Caki2 (cell line): Measurements from ENCODE around the gene LRRC55. TPM values are rescaled to one million over a fixed set of nuclear protein-coding genes. Genes with fewer than 3 reads are reported as not detected.

Experiments
- DNase-seq: peaks from one replicate; pipeline ENCODE4 v3.0.0-alpha.2; 2015; ENCODE audit warnings: low read depth
- in situ Hi-C: cut with HindIII; loops from 2 replicates; pipeline ENCODE4 v1.10.0; 2016; ENCODE audit warnings: low sequenced_read_pairs, low pct_unique_long_range_greater_than_20kb, mixed read lengths
- total RNA-seq: library from RNA; depleted of rRNA; stranded (reverse); fragments of >200 nt; shearing (Covaris generic); gene quantifications from 2 replicates; pipeline ENCODE4 v1.2.3, GENCODE V29; 2014; ENCODE audit warnings: low replicate concordance; rRNA removed

LRRC55 gene, protein sequence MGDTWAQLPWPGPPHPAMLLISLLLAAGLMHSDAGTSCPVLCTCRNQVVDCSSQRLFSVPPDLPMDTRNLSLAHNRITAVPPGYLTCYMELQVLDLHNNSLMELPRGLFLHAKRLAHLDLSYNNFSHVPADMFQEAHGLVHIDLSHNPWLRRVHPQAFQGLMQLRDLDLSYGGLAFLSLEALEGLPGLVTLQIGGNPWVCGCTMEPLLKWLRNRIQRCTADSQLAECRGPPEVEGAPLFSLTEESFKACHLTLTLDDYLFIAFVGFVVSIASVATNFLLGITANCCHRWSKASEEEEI
- total RNA-seq = not detected in 2 replicates

DNA sequence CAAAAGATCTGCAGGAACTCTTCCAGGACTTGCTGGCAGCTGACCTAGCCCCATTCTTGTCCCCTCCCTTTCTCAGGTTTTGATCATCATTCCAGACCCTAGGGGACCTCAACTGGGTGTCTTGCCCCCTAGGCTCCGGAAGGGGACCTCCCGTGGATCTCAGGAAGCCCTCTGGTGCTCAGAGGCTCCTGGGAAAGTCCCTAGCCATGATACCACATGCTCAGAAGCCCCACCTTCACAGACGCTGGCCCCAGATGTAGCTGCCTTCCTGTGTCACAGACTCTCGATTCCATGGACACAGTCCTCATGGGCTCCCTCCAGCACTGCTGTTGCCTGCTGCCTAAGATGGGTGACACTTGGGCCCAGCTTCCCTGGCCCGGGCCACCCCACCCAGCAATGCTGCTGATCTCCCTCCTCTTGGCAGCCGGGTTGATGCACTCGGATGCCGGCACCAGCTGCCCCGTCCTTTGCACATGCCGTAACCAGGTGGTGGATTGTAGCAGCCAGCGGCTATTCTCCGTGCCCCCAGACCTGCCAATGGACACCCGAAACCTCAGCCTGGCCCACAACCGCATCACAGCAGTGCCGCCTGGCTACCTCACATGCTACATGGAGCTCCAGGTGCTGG, at the start of gene LRRC55:
LRRC55 (plus strand) TSS at position 276 of the 628 bp plus-strand sequence; CDS start at position 346, 70 bp downstream.
- in situ Hi-C loops = no loop called here
- no peak for DNase-seq

DNA sequence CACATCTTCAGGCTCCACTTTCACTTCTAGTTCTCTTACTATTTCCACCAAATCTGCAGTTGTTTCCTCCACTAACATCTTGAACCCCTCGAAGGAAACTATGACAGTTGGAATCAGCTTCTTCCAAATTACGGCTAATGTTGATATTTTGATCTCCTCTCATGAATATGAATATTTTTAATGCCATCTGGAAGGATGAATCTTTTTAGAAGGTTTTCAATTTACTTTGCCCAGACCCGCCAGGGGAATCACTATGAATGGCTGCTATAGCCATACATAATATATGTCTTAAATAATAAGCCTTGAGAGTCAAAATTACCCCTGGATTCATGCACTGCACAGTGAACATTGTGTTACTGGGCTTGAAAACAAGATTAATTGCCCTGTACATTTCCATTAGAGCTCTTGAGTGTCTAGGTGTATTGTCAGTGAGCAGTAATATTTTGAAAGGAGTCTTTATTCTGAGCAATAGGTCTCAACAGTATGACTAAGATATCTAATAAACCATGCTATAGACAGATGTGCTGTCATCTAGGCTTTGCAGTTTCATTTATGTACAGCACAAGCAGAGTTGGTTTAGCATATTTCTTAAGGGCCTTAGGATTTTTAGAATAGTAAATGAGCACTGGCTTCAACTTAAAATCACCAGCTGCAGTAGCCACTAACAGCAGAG, 48.3 kb upstream of the LRRC55 start:
- in situ Hi-C loops = no loop called here
- DNase-seq = no peak

- no peak for DNase-seq
- in situ Hi-C loops = no loop called here
Measured at GRCh38 chr11:57134284-57134683, 47.5 kb upstream of the LRRC55 start.

DNA sequence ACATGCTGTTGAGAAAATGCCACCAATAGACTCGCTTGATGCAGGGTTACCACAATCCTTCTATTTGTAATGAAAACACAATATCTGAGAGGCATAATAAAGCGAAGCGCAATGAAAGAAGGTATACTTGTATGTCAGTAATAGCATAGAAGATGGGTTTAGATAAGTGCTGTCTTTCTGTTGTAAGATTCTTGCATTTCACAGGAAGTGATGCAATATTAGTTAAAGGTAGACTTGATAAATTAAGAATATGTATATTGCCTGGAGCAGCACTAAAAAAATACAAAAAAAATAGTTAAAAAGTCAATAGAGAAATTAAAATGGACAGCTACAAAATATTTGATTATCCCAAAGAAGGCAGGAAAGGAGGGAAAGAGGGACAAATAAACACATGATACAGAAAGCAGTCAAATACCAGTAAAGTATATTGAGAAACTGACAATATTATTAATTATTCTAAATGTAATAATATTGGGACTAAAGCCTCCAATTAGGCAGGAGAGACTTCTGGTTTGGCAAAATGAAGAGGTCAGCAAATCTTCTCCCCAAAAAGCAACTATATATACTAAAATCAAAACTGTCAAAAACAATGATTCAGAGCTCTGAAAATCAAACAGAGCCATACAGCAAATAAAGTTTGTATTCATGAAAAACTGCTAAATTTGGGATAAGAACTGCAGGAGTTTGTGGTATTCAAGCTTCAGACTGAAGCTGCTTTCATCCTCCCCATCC, 46.6 kb upstream of the LRRC55 start:
- in situ Hi-C loops = no loop called here

GRCh38 chr11:57140568-57140967, 41.2 kb upstream of the LRRC55 start:
- no peak for DNase-seq
- in situ Hi-C loops = no loop called here

More for the DNA sequence above, 46.6 kb upstream of the LRRC55 start:
- DNase-seq = no peak

DNA sequence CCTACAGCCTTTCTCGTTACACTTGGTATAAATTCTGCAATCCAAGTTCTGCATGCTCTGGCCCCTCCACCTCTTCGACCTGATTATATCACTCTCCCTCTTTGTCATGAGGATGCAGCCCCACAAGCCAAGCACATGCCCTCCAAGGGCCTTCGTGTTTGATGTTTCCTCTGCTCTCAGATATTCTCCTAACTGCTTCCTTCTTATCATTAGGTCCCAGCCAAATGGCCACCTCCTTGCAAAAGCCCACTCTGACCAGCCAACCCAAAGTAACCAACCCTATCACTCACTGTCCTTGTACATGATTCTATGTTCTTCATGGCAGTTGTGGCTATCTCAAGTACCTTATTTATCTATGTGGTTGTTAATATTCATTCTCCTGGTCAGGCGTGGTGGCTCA, 38.3 kb upstream of the LRRC55 start:
- in situ Hi-C loops = no loop called here
- no peak for DNase-seq

- no peak for DNase-seq
- in situ Hi-C loops = no loop called here
Measured at GRCh38 chr11:57144075-57144474, 37.7 kb upstream of the LRRC55 start.

DNA sequence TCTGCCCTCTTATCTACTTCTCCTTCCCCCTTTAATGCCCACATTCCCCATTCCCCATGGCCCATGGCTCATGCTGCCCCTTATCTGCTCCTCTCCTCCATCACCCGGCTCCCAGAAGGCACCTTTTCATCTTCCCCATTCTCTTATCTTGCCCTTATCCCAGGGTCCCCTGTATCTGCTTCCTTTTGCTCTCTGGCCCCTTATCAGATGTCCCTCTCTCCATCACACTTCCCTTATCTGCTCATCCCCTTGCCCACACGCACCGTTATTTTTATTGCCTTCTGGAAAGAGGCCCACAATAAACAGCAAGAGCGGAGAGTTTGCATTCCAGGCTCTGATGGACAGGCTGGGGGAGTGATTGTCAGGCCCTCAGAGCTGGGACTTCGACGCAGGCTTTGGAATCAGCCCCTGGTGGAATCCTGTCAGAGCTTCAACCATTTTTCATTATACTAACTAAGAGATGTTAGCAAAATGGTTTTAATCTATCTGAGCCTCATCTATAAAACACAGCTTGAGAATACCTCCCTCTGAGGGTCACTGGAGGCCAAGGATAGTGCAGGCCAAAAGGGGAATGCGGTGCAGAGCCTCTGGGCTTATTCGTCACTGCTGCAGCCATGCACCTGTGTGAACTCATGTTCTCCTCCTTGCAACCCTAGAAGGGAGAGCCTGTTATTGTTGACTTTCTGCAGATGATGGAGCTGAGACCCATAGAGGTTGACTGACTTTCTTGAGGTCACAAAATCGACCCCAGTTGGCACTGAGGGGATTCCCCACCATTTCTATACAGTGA, 37.0 kb upstream of the LRRC55 start:
- no peak for DNase-seq
- in situ Hi-C loops = no loop called here

DNA sequence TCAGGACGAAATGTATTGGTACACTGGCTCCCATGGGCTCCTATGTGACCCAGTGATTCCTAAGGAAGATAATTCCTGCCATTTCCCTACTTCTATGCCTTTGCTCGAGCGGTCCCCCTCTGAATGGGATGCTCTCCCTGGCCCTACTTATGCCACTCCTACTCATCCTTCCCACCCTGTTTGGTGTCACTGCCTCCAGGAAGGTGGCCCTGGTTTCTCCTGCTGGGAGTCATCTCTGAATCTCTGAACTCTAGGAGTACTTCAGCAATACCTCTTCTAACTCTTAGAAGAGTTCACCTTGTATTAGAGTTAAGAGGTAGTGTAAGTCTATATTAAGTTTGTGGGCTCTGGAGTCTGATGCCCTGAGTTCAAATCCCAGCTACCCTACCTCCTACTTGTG, 35.5 kb upstream of the LRRC55 start:
- no peak for DNase-seq
- in situ Hi-C loops = no loop called here

DNA sequence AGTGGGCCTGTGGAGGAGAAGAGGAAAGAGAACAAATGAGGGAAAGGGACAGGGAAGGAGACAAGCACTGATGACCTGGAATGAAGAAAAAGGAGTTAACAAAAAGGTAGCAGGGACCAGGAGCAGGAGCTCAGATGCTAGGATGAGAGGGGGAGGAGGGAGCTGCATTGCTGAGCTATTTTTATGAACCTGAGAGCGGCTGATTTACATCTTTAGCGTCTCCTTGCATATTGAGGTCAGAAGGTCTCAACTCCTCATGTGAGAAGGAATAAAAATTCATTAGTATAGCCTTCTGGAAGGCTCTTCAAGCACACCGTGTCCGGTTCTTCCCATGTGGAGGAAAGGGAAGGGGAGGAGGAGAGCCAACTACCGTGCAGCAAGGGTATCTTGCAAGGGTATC, 33.1 kb upstream of the LRRC55 start:
- no peak for DNase-seq
- in situ Hi-C loops = no loop called here

DNA sequence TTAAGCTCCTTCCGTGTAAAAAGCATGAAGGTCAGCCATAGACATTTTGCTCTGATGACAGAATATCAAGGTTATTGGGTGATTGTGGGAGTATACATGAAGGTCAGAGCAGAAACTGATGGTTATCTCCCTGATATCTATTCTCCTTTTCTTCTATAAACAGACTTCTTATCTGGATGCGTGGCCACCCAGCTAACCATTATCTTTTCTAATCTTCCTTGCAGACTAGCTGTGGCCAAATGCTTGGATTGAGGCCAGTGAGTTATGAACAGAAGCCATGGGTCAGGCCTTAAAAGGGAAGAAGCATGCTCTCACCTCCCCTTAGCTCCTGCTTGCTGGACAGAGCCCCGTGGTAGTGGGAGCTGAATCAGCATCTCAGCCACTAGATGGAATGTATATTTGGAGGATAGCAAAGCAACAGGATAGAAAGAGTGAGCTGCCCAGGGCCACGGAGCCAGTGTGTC, 31.3 kb upstream of the LRRC55 start:
- no peak for DNase-seq
- in situ Hi-C loops = no loop called here

DNA sequence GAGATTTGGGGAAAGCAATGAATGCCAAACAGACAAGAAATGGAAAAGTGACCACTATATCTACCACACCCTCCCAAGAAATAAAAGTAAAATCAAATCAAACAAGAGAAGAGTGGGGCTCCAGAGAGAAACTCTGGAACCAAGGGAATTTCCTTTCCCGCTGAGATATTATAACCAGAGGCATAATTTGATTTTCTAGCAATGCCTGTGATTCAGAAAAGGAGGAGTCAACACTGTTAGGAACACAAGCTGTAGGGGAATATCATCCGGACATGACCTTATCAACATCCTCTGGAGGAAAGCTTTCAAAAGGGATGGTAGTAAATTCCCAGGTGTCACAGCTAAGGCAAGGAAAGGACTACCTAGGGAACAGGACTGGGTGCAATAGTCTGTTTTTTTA, 29.6 kb upstream of the LRRC55 start:
- in situ Hi-C loops = no loop called here
- DNase-seq = no peak

- no peak for DNase-seq
- in situ Hi-C loops = no loop called here
Measured at GRCh38 chr11:57153448-57153847, 28.3 kb upstream of the LRRC55 start.

- in situ Hi-C loops = no loop called here
- DNase-seq = no peak
Measured at GRCh38 chr11:57154739-57155138, 27.0 kb upstream of the LRRC55 start.

DNA sequence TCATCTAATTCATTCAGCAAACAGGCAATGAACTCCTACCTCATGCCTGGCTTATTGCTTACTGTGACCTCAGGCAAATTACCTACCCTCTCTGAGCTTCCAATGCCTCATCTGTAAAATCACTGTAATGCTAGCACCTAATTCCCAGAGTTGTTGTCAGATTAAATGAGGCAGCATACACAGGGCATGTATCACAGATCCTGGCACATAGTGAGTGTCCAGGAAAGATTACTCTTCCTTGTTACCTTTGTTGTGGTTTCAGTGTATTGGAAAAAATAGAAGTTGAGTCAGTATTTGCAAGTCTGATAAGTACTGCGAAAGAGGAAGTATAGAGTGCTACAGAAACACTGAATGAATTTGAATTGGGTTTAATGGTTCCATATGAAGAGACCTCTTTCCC, 26.4 kb upstream of the LRRC55 start:
- in situ Hi-C loops = no loop called here
- no peak for DNase-seq

DNA sequence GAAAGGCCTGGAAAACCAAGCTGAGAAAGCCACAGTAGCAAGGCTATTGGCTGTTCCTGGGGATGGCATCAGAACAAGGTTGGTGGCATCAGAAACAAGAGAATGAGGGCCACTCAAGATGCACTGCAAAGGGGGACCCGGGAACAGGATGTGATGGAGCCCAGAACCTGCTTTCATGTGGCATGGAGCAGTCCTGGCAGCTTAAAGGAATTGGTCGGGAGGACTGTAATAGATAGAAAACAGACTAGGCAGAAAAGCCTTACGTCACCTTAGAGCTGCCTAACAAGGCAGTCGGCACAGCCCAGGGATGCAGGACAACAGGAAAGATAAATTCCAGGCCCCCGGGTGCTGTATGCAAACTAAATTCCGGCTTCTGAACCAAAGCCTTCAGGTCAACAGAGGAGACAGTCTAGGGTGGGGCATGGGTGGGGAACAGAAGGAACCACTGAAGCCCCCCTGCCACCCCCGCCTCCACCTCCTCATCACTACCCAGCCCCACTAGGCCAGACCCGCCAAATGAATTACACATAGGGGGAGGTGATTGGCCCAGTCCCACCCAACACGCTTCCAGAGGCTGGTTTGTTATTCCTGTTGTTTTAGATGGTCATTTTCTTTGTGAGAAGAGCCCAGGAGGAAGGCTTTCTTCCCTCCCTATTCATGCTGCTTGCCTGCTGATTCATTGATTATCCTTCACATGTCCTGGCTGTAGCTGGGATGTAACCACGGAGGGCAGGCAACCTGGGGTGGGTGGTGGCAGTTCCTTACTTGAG, 25.7 kb upstream of the LRRC55 start:
- in situ Hi-C loops = no loop called here
- DNase-seq = no peak

- in situ Hi-C loops = no loop called here
- DNase-seq = no peak
Measured at GRCh38 chr11:57156928-57157327, 24.8 kb upstream of the LRRC55 start.
